Mucosa of rectum (tissue), 2 donors: ENCODE measurements around the gene MAP10.

Experiments
- H3K27ac ChIP-seq, 2 donors: one replicate each; pipeline ENCODE4 v1.7.0; 2013; ENCODE audit warnings: inconsistent platforms in 2 of 2, low read depth in 2 of 2, low read length in 2 of 2
- H3K27me3 ChIP-seq, 2 donors: one replicate each; pipeline ENCODE4 v1.7.0; 2013; ENCODE audit warnings: low read length in 2 of 2; ENCODE audit not compliant: control insufficient read depth in 2 of 2, insufficient read depth in 2 of 2
- H3K36me3 ChIP-seq, 2 donors: one replicate each; pipeline ENCODE4 v1.7.0; 2013; ENCODE audit warnings: low read length in 2 of 2; ENCODE audit not compliant: control insufficient read depth in 2 of 2, insufficient read depth in 2 of 2
- H3K4me1 ChIP-seq, 2 donors: one replicate each; pipeline ENCODE4 v1.7.0; 2013; ENCODE audit warnings: low read length in 2 of 2, mild to moderate bottlenecking in 1 of 2; ENCODE audit not compliant: control insufficient read depth in 2 of 2, insufficient read depth in 2 of 2
- H3K4me3 ChIP-seq, 2 donors: one replicate each; pipeline ENCODE4 v1.7.0; 2013; ENCODE audit warnings: low read length in 2 of 2
- H3K9ac ChIP-seq, 2 donors: one replicate each; pipeline ENCODE4 v1.7.0; 2013; ENCODE audit warnings: low read length in 2 of 2, low read depth in 1 of 2, mild to moderate bottlenecking in 1 of 2
- H3K9me3 ChIP-seq, 2 donors: one replicate each; pipeline ENCODE4 v1.7.0; 2013; ENCODE audit warnings: low read length in 2 of 2; ENCODE audit not compliant: control insufficient read depth in 2 of 2
- donor health status: healthy.
- donor health status: Normal muscosa, but diverticular disease.

MAP10 gene

DNA sequence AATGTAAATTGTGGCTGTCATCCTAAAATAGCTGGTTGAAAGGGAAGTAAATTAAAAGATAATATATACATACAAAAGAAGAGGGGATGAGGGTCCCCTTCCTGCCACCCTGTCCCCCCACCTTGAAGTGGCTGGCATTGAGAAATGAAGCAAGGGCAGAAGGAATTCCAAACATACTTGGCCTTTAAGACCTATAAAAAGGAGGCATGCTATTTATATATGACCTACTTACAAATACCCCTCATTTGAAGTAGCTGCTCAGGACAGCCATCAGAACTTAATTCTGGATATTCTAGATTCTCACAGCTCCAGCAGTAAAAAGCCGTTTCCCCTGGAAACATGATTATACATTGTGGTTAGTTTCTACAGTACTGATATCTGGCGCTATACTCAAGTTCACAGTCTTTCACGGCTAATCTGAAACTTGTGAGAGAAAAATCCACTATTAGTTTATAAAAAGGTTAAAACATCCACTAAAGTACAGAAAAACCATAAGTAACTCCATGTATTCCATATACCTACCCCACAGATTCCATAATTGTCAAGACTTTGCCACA lies 9.6 kb upstream of the MAP10 start:
- no peaks in the 10 kb centered on the region for H3K27me3 ChIP-seq
- H3K27ac ChIP-seq = no peak overlapping the region
- no peak overlapping the region for H3K9ac ChIP-seq
- no peak overlapping the region for H3K4me3 ChIP-seq
- no peaks in the 10 kb centered on the region for H3K9me3 ChIP-seq
- no peaks in the 10 kb centered on the region for H3K36me3 ChIP-seq
- H3K4me1 ChIP-seq = peaks cover 4% of the 10 kb centered on the region in 2 donors

GRCh38 chr1:232797856-232798510 lies 7.2 kb upstream of the MAP10 start:
- Histone ChIP-seq H3K4me3 (no peak overlapping the region), H3K27me3 (no peaks in the 10 kb centered on the region), H3K9ac (no peak overlapping the region), H3K27ac (no peak overlapping the region), H3K36me3 (no peaks in the 10 kb centered on the region), H3K4me1 (peaks cover 4% of the 10 kb centered on the region in 2 donors), H3K9me3 (no peaks in the 10 kb centered on the region)

DNA sequence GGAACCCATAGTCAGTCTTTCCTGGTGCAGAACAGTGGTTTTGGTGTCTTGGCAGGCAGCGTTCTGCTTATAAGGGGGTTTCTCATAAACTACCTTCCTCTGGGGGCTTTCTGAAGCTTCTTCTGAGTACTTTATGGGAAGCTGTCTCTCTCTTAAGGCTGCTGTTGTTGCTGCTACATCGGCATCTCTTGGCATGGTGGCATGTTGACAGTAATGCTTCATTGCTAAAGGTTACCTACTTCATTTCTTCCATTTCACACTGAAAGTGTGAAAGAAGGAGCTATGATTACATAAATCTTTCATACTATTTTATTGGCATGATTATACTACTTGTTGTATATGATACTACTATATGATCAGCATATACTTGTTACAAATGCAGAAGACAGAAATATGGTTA lies 6.3 kb upstream of the MAP10 start:
- Histone ChIP-seq H3K36me3 (no peaks in the 10 kb centered on the region), H3K4me1 (peaks cover under 1 to 2% of the 10 kb centered on the region in 2 donors), H3K9ac (no peak overlapping the region), H3K27me3 (no peaks in the 10 kb centered on the region), H3K27ac (no peak overlapping the region), H3K9me3 (no peaks in the 10 kb centered on the region), H3K4me3 (no peak overlapping the region)

DNA sequence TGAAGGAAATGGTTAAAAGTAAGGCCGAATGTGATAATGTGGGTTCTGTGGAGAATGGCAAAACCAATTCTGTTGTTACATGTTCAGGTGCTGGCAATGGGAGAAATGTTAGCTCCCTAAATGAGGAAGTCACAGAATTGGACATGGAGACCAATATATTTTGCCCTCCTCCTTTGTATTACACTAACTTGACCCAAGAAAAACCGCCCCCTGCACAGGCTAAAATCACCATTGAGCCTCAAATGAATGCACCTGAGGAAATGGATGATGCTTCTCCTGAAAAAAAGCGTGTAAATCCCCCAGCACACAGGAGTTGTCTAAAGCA lies 932 bp downstream of the MAP10 start:
- Histone ChIP-seq H3K27me3 (no peaks in the 10 kb centered on the region), H3K4me3 (peak overlapping the region; percentile 81 to 82), H3K4me1 (peaks cover 8% of the 10 kb centered on the region in 2 donors), H3K9ac (peak overlapping the region; percentile 60 to 83), H3K9me3 (no peaks in the 10 kb centered on the region), H3K27ac (peak overlapping the region; percentile 61 to 64), H3K36me3 (no peaks in the 10 kb centered on the region)

DNA sequence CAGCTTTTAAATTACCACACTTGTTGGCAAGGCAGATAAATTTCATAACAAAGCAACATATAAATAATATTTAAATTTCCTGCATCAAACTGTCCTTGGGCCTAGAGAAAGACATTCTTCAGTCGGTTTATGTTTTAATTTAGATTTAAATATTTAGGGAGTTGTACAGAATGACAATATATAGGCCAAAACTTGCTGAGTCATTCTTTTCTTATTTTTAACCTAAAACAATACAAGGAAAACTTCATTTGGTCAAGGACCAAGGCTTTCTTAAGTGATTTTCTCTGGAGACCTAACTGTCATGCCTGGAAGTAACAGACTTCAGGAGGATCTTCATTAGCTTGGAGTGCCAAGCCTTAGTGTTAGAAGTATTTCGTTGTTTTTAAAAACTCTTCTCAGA lies 5.6 kb downstream of the MAP10 start:
- H3K4me1 ChIP-seq = no peaks in the 10 kb centered on the region
- no peaks in the 10 kb centered on the region for H3K27me3 ChIP-seq
- no peak overlapping the region for H3K4me3 ChIP-seq

DNA sequence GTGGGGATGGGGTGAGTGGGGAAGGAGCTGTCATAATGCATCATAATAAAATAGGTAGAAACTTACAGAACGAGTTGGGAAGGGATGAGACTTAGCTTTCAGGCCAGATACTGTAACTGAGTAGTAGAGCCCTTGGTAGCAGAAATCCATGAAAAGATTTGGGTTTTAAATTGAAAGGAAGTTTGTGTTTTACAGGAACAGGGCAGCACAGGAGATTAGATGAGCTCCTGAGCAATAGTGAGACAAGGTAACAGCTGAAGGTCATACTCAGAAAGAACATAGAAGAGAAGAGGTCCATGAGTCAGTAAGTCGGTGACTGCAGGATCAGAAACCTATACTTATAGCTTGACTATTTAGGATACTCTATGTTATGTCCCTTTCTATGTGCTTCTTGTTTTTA lies 7.3 kb downstream of the MAP10 start:
- no peaks in the 10 kb centered on the region for H3K36me3 ChIP-seq
- no peaks in the 10 kb centered on the region for H3K9me3 ChIP-seq
- H3K27ac ChIP-seq = no peak overlapping the region
- H3K4me1 ChIP-seq = no peaks in the 10 kb centered on the region
- no peaks in the 10 kb centered on the region for H3K27me3 ChIP-seq
- H3K9ac ChIP-seq = no peak overlapping the region
- no peak overlapping the region for H3K4me3 ChIP-seq

More for the DNA sequence above, 5.6 kb downstream of the MAP10 start:
- Histone ChIP-seq H3K9ac (no peak overlapping the region), H3K36me3 (no peaks in the 10 kb centered on the region), H3K9me3 (no peaks in the 10 kb centered on the region), H3K27ac (no peak overlapping the region)

GRCh38 chr1:232813097-232813496 lies 7.9 kb downstream of the MAP10 start:
- Histone ChIP-seq H3K27ac (no peak overlapping the region), H3K4me1 (no peaks in the 10 kb centered on the region), H3K9ac (no peak overlapping the region), H3K36me3 (no peaks in the 10 kb centered on the region), H3K4me3 (no peak overlapping the region), H3K9me3 (no peaks in the 10 kb centered on the region), H3K27me3 (no peaks in the 10 kb centered on the region)

GRCh38 chr1:232813760-232814159 lies 8.5 kb downstream of the MAP10 start:
- no peak overlapping the region for H3K27ac ChIP-seq
- no peaks in the 10 kb centered on the region for H3K4me1 ChIP-seq
- no peaks in the 10 kb centered on the region for H3K36me3 ChIP-seq
- H3K4me3 ChIP-seq = no peak overlapping the region
- H3K9me3 ChIP-seq = no peaks in the 10 kb centered on the region
- no peaks in the 10 kb centered on the region for H3K27me3 ChIP-seq
- H3K9ac ChIP-seq = no peak overlapping the region

DNA sequence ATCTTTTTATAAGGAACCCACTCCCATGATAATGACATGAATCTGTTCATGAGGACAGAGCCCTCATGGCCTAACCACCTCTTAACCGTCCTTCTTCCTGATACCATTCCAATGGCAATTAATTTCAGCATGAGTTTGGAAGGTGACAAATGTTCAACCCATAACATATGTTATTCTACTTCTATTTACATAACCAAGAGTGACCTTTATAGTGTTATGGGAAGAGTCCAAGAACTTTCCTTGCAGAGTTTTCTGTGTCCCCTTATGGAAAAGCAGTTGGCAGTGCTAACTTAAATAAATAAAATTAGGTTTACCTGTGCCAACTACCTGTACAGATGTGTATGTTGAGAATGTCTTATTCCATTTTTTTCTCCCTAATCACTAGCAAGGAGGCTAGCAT lies 11.1 kb downstream of the MAP10 start:
- Histone ChIP-seq H3K36me3 (no peaks in the 10 kb centered on the region), H3K27me3 (no peaks in the 10 kb centered on the region), H3K9me3 (no peaks in the 10 kb centered on the region), H3K9ac (no peak overlapping the region), H3K4me1 (no peaks in the 10 kb centered on the region), H3K4me3 (no peak overlapping the region), H3K27ac (no peak overlapping the region)

DNA sequence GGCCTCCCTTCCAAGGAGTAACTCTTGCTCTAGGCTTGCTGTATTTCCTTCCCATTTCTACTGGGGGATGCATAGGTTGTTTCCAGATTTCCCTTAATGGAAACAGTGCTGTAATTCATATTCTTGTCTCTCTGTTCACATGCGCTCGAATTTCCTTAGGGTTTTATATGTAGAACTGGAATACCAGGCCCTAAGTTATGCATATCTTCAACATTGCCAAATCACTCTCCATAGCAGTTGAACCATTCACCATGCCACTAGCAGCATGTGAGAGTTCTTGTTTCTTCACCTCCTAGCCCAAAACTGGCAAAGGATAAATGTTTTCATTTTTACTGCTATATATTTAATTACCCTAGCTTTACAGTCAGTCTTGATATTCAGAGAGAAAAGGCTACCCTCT lies 12.8 kb downstream of the MAP10 start:
- Histone ChIP-seq H3K9ac (no peak overlapping the region), H3K36me3 (no peaks in the 10 kb centered on the region), H3K4me3 (no peak overlapping the region), H3K9me3 (no peaks in the 10 kb centered on the region), H3K27me3 (no peaks in the 10 kb centered on the region), H3K4me1 (no peaks in the 10 kb centered on the region), H3K27ac (no peak overlapping the region)
